AG09309 (cell line): ENCODE data around the gene ASGR2.

Experiments
- DNase-seq: peaks from one replicate; pipeline ENCODE4 v3.0.0-alpha.2; 2010; ENCODE audit warnings: low read depth
- H3K4me3 ChIP-seq: 2 replicates; pipeline ENCODE4 v1.5.1; 2011; ENCODE audit warnings: mild to moderate bottlenecking, low read depth, low read length, moderate library complexity; ENCODE audit not compliant: control insufficient read depth
- CTCF ChIP-seq: IDR thresholded peaks from 2 replicates; pipeline ENCODE4 v1.5.1; 2011; ENCODE audit warnings: mild to moderate bottlenecking, low read depth, low read length, inconsistent platforms; ENCODE audit not compliant: insufficient read depth, control insufficient read depth; ENCODE audit errors: missing control alignments

Gene ASGR2

GRCh38 chr17:7060165-7060891 is 54.3 kb downstream of the ASGR2 start:
- no peak for DNase-seq
- no peak for TF ChIP-seq CTCF

GRCh38 chr17:7058831-7059447 is 55.7 kb downstream of the ASGR2 start:
- no peak for DNase-seq
- no peak for TF ChIP-seq CTCF
- H3K4me3 ChIP-seq: no peak overlapping the region

More at GRCh38 chr17:7060165-7060891, 54.3 kb downstream of the ASGR2 start:
- no peak overlapping the region for H3K4me3 ChIP-seq

GRCh38 chr17:7056386-7056785 is 58.2 kb downstream of the ASGR2 start:
- H3K4me3 ChIP-seq: no peak overlapping the region
- TF ChIP-seq CTCF: no peak
- no peak for DNase-seq
